ENCODE results near the gene QTRT2. TPM values are rescaled to one million over a fixed set of nuclear protein-coding genes. Genes with fewer than 3 reads are reported as not detected.

The QTRT2 gene
- total and polyA plus RNA-seq, 4 donors: 4.3 to 11.3 (median 5.9) TPM

- no peaks in the 10 kb centered on the region for H3K9me3 ChIP-seq (ENCODE audit: control insufficient read depth in 4 of 4, low read length in 3 of 4)
- TF ChIP-seq NR2F2 (IDR thresholded peaks at IDR 0.05) (no peak), HNF4A (conservative IDR thresholded peaks at IDR 0.05) (no peak), RXRA (IDR thresholded peaks at IDR 0.05) (no peak), YY1 (IDR thresholded peaks at IDR 0.05) (no peak), FOXA1 (IDR thresholded peaks at IDR 0.05) (no peak), JUND (IDR thresholded peaks at IDR 0.05) (no peak), RAD21 (IDR thresholded peaks at IDR 0.05) (no peak), SP1 (IDR thresholded peaks at IDR 0.05) (no peak), HNF4G (IDR thresholded peaks at IDR 0.05) (no peak), TAF1 (conservative IDR thresholded peaks at IDR 0.05) (no peak), EGR1 (IDR thresholded peaks at IDR 0.05; ENCODE audit: low read depth in 2 of 2) (no peak), GABPA (IDR thresholded peaks at IDR 0.05 in 1 of 2, conservative IDR thresholded peaks at IDR 0.05 in 1 of 2) (no peak), REST (IDR thresholded peaks at IDR 0.05) (no peak), FOXA2 (IDR thresholded peaks at IDR 0.05) (no peak)
- TF ChIP-seq, protein P1, sequence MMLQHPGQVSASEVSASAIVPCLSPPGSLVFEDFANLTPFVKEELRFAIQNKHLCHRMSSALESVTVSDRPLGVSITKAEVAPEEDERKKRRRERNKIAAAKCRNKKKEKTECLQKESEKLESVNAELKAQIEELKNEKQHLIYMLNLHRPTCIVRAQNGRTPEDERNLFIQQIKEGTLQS (IDR thresholded peaks at IDR 0.05): no peak
- TF ChIP-seq, protein P2, sequence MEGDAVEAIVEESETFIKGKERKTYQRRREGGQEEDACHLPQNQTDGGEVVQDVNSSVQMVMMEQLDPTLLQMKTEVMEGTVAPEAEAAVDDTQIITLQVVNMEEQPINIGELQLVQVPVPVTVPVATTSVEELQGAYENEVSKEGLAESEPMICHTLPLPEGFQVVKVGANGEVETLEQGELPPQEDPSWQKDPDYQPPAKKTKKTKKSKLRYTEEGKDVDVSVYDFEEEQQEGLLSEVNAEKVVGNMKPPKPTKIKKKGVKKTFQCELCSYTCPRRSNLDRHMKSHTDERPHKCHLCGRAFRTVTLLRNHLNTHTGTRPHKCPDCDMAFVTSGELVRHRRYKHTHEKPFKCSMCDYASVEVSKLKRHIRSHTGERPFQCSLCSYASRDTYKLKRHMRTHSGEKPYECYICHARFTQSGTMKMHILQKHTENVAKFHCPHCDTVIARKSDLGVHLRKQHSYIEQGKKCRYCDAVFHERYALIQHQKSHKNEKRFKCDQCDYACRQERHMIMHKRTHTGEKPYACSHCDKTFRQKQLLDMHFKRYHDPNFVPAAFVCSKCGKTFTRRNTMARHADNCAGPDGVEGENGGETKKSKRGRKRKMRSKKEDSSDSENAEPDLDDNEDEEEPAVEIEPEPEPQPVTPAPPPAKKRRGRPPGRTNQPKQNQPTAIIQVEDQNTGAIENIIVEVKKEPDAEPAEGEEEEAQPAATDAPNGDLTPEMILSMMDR (IDR thresholded peaks at IDR 0.05; ENCODE audit: low read depth, low read length, missing input control): no peak
- TF ChIP-seq, protein P3, sequence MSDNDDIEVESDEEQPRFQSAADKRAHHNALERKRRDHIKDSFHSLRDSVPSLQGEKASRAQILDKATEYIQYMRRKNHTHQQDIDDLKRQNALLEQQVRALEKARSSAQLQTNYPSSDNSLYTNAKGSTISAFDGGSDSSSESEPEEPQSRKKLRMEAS (IDR thresholded peaks at IDR 0.05): no peak
- TF ChIP-seq, protein P4, sequence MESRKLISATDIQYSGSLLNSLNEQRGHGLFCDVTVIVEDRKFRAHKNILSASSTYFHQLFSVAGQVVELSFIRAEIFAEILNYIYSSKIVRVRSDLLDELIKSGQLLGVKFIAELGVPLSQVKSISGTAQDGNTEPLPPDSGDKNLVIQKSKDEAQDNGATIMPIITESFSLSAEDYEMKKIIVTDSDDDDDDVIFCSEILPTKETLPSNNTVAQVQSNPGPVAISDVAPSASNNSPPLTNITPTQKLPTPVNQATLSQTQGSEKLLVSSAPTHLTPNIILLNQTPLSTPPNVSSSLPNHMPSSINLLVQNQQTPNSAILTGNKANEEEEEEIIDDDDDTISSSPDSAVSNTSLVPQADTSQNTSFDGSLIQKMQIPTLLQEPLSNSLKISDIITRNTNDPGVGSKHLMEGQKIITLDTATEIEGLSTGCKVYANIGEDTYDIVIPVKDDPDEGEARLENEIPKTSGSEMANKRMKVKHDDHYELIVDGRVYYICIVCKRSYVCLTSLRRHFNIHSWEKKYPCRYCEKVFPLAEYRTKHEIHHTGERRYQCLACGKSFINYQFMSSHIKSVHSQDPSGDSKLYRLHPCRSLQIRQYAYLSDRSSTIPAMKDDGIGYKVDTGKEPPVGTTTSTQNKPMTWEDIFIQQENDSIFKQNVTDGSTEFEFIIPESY (IDR thresholded peaks at IDR 0.05): no peak
- H3K9ac ChIP-seq (ENCODE audit: low read depth in 1 of 2, low read length in 2 of 2): no peak overlapping the region
- DNase-seq (ENCODE audit: low spot score): no peak
- no peaks in the 10 kb centered on the region for H3K27me3 ChIP-seq (ENCODE audit: control insufficient read depth in 4 of 4, insufficient read depth in 4 of 4, low read length in 3 of 4)
- no peaks in the 10 kb centered on the region for H3K36me3 ChIP-seq (ENCODE audit: control insufficient read depth in 4 of 4, insufficient read depth in 3 of 4, low read depth in 1 of 4, low read length in 3 of 4)
- no peaks in the 10 kb centered on the region for H3K4me1 ChIP-seq (ENCODE audit: control insufficient read depth in 4 of 4, insufficient read depth in 4 of 4, low read length in 3 of 4)
- H3K27ac ChIP-seq (ENCODE audit: low read depth in 1 of 2, low read length in 2 of 2): no peak overlapping the region
- WGBS: 96% methylated on average over 2 of the region's 2 CpGs
- H3K4me3 ChIP-seq (ENCODE audit: low read depth in 1 of 3, low read length in 3 of 3): no peak overlapping the region
Observed at GRCh38 chr3:114025451-114025850, 31.1 kb upstream of the QTRT2 start.
